GM12801 (cell line): ENCODE measurements around the gene FGFR1OP2.

ENCODE experiments used
- TF ChIP-seq, protein P1 (sequence below): IDR thresholded peaks from one replicate; pipeline ENCODE4 v1.5.1; 2011; ENCODE audit warnings: control low read depth; ENCODE audit not compliant: insufficient read length; ENCODE audit errors: extremely low read depth

Gene FGFR1OP2

DNA sequence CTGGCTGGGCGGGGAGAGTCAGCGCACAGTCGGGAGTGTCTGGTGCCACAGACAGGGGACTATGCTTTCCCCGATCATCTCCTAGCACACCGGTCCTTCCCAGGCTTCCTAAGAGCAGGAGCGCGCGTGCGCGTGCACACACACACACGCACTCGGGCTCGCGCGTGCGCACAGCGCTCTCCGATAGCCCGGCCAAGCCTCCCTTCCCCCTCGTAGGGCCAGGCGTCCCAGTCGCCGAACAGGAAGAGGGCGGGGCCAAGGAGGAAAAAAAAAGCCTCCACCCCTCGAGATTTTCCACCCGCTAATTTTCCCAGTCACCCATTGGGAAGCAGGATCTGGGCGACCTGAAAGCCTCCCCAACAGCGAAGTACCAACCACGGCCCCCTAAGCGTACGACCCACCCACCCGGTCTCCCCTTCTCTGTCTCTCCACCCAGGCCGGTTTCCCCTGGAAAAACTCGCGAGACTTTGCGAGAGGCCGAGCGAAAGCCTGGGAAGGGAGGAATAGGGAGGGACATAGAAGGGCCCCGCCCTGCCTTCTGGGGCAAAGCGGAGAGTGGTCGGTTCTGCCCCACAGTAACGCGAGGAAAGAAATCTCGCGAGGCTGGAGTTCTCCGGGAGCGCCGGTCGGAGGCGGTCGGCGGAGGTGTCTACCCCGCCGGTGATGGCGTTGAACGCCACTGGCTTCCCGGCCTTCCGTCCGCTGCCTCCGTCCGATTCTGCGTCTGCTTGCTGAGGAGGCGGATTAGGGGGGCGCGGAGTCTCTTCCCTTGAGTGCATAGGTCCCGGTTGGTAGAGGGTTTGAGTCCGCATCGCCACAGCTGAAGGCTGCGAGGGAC is at the start of gene FGFR1OP2, which contains the start of gene INTS13:
Gene FGFR1OP2, plus strand, starts transcription at position 608 of the 838 bp plus-strand sequence. CDS start 15,689 bp downstream, outside the sequence.
Gene INTS13, minus strand, starts transcription at position 119 of the 838 bp plus-strand sequence. CDS start 1,178 bp downstream, outside the sequence.
- TF ChIP-seq, protein P1, sequence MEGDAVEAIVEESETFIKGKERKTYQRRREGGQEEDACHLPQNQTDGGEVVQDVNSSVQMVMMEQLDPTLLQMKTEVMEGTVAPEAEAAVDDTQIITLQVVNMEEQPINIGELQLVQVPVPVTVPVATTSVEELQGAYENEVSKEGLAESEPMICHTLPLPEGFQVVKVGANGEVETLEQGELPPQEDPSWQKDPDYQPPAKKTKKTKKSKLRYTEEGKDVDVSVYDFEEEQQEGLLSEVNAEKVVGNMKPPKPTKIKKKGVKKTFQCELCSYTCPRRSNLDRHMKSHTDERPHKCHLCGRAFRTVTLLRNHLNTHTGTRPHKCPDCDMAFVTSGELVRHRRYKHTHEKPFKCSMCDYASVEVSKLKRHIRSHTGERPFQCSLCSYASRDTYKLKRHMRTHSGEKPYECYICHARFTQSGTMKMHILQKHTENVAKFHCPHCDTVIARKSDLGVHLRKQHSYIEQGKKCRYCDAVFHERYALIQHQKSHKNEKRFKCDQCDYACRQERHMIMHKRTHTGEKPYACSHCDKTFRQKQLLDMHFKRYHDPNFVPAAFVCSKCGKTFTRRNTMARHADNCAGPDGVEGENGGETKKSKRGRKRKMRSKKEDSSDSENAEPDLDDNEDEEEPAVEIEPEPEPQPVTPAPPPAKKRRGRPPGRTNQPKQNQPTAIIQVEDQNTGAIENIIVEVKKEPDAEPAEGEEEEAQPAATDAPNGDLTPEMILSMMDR: no peak

DNA sequence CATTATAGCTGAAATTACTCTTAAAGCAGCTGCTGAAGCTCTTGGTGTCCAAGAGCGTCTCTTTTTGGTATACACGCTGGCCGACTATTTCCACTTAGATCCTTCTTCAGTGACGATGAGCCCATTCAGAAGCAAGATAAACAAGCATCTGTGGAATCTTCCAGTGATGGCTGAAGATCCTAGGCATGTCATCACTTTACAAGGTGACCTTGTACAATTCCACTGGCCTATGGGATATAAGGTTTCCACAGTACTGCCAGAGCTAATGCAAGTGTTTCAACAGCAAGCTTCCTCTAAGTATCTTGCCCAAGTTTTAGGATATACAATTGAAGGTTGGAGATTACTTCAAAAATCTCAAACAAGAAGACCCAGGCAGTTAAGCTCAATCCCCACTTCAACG is 47.5 kb upstream of the FGFR1OP2 start:
- TF ChIP-seq, protein P1: no peak

DNA sequence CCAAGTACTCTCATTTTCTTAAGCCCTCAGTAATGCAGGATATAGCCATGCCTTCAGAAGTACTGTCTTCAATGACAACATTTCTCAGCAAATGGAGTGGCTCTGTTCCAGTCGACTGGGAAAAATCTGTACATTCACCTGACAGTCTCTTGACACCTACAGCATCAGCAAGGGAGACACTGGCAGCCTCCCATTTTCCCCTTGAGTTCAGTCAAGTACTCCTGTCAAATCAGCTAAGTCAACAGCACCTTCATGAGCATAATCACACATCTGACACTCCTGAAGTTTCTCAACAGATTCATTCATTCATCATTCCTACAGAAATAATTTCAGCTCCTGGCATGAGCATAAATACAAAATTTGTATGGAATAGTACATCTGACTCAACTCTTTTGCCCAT is 46.6 kb upstream of the FGFR1OP2 start:
- TF ChIP-seq, protein P1: no peak

DNA sequence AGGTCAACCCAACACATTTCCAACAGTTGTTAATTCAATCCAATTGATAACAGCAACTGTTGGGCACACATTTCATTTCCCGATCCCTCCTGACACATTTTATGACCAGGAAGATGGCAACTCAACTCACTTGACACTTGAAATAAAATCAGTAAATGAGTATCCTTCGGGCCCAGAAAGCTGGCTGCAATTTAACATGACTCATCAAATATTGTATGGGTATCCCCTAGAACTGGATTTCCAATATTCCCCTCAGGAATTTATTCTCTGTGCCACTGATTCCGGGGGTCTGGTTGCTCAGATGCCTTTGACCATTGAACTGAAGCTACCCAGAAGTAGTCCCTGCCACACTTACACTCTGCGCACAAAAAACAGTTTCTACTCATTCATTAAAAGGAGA is 42.6 kb upstream of the FGFR1OP2 start:
- TF ChIP-seq, protein P1: no peak

DNA sequence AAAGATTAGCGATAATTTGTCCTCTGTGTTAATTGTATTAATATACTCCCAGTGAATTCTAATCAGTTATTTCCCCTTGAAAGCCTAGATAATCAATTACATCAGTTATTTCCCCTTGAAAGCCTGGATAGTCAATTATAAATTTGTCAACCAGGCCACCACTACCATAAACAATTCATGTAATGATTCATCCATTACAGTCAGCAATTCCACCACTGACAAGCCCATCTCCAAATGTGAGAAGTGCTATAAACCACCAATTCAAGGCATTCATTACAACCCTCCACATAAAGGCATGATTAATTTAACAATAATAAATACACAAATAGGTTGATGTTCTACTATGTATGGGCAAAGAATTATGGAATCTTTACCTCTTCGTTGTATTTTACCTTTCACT is 41.4 kb upstream of the FGFR1OP2 start:
- TF ChIP-seq, protein P1: no peak

DNA sequence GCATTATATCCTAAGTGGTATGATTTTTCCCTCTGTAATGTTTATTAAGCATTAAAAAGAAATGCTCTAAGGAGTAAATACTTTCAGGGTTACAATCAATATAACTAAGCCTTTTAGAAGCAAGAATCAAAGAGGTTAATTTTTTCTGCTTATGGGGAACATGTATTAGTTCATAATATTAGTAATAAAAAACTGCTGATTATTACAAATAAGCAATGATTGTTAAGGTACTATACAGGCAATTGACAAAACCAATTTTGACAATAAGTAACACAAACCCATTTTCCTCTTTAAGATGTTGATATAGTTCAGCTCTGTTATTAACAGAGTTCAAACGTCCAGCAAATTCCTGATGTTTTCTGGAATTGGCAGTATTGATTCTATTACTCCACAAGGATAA is 32.2 kb upstream of the FGFR1OP2 start:
- TF ChIP-seq, protein P1: no peak

DNA sequence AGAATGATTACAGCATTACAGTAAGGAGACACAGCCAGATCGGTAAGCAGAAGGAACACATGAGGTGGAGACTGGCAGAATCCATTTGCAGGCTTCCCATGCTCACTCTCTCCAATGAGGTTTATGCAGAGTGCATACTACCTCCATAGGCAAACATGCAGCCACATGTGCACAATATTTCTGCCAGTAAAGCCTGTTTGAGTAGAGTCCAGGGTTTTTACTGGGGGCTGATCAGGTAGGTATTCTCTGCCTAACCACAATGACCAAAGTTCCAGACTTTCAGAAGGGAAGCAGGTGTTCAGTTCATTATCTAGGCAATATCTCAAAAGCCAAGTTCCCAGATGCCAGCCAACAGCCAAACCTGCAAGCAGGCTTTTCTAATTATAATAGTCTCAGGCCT is 31.6 kb upstream of the FGFR1OP2 start:
- TF ChIP-seq, protein P1: no peak
